Fibroblast of mammary gland (primary cell): ENCODE results near the gene HPCAL1.

ENCODE experiments used
- DNase-seq: peaks from one replicate; pipeline ENCODE4 v3.0.0-alpha.2; 2010; ENCODE audit warnings: low read depth
- H3K4me3 ChIP-seq: 2 replicates; pipeline ENCODE4 v1.5.1; 2011; ENCODE audit warnings: low read depth, mild to moderate bottlenecking, low read length, moderate library complexity; ENCODE audit not compliant: control insufficient read depth
- CTCF ChIP-seq: conservative IDR thresholded peaks from 2 replicates; pipeline ENCODE4 v1.5.1; 2011; ENCODE audit warnings: low read depth, low read length, inconsistent platforms; ENCODE audit not compliant: control insufficient read depth, insufficient read depth

HPCAL1 gene

DNA sequence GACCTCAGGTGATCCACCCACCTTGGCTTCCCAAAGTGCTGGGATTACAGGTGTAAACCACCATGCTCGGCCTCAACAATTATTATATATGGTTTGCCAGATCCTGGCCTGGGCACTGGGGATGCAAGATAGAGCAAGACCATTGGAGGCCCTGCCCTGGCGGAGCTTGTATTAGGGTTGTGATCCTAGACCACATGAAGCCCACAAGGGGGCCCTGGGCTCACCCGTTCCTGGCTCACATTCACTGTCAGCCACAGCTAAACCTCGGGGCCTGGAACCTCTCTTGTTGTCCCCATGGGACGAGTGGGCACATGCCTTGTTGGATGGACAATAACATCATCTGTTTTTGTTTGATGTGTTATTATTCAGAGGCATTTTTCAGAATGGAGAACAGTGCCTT lies 14.9 kb downstream of the HPCAL1 start:
- TF ChIP-seq CTCF, result no peak
- no peak for DNase-seq
- no peak overlapping the region for H3K4me3 ChIP-seq

GRCh38 chr2:10318345-10318744 lies 15.6 kb downstream of the HPCAL1 start:
- no peak for DNase-seq
- H3K4me3 ChIP-seq, result no peak overlapping the region
- no peak for TF ChIP-seq CTCF

- DNase-seq, result no peak
- no peak overlapping the region for H3K4me3 ChIP-seq
- TF ChIP-seq CTCF, result no peak
Measured at GRCh38 chr2:10319892-10320574, 17.3 kb downstream of the HPCAL1 start.

GRCh38 chr2:10320575-10320931 lies 17.8 kb downstream of the HPCAL1 start:
- TF ChIP-seq CTCF, result no peak
- H3K4me3 ChIP-seq, result no peak overlapping the region
- no peak for DNase-seq

DNA sequence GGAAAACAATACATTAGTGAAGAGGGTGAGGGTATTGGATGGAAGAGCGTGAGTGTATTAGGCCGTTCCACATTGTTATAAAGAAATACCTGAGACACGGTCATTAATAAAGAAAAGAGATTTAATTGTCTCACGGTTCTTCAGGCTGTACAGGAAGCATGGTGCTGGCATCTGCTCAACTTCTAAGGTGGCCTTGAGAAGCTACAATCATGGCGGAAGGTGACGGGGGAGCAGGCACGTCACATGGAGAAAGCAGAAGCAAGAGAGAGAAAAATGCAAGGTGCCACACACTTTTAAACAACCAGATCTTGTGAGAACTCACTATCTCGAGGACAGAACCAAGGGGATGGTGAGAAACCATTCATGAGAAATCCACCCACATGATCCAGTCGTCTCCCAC lies 18.2 kb downstream of the HPCAL1 start:
- no peak for DNase-seq
- no peak for TF ChIP-seq CTCF
- no peak overlapping the region for H3K4me3 ChIP-seq

DNA sequence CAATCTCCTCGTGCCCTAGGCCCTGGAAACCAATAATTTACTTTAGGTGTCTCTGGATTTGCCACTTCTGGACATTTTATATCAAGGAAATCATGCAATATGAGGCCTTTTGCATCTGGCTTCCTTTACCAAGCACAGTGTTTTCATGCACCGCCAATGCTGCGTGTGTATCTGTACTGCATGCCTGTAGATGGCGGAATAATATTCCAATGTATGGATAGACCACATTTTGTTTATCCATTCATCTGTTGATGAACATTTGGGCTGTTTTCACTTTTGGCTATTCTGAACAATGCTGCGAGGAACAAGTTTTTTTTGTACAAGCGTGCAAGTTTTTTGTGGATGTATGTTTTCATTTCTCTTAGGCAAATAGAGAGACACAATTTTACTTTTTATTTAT lies 18.9 kb downstream of the HPCAL1 start:
- no peak for DNase-seq
- no peak overlapping the region for H3K4me3 ChIP-seq
- TF ChIP-seq CTCF, result no peak

GRCh38 chr2:10322481-10322880 lies 19.8 kb downstream of the HPCAL1 start:
- no peak for DNase-seq
- no peak for TF ChIP-seq CTCF
- no peak overlapping the region for H3K4me3 ChIP-seq
